ENCODE measurements around the gene GPHB5.
A peak's percentile ranks its signal among the peaks of the same experiment; 100 is the strongest.
"Not testable (repeated sequence)": the region's sequence is repeated elsewhere in the genome, so short reads cannot be mapped to it uniquely, and the experiment has no call there.

GPHB5 gene

GRCh38 chr14:63282997-63283883 is 35.5 kb downstream of the GPHB5 start:
- H3K4me3 ChIP-seq (ENCODE audit: low read depth, low read length) = no peak overlapping the region
- DNase-seq (ENCODE audit: low read depth) = no peak
- no peak for TF ChIP-seq MYC (IDR thresholded peaks at IDR 0.05; ENCODE audit: low read depth, low read length)
- TF ChIP-seq, protein P1, sequence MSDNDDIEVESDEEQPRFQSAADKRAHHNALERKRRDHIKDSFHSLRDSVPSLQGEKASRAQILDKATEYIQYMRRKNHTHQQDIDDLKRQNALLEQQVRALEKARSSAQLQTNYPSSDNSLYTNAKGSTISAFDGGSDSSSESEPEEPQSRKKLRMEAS (IDR thresholded peaks at IDR 0.05; ENCODE audit: low read depth, low read length) = no peak
- TF ChIP-seq POLR2A (IDR thresholded peaks at IDR 0.05; ENCODE audit: extremely low read depth, insufficient read length) = no peak
- TF ChIP-seq, protein P2, sequence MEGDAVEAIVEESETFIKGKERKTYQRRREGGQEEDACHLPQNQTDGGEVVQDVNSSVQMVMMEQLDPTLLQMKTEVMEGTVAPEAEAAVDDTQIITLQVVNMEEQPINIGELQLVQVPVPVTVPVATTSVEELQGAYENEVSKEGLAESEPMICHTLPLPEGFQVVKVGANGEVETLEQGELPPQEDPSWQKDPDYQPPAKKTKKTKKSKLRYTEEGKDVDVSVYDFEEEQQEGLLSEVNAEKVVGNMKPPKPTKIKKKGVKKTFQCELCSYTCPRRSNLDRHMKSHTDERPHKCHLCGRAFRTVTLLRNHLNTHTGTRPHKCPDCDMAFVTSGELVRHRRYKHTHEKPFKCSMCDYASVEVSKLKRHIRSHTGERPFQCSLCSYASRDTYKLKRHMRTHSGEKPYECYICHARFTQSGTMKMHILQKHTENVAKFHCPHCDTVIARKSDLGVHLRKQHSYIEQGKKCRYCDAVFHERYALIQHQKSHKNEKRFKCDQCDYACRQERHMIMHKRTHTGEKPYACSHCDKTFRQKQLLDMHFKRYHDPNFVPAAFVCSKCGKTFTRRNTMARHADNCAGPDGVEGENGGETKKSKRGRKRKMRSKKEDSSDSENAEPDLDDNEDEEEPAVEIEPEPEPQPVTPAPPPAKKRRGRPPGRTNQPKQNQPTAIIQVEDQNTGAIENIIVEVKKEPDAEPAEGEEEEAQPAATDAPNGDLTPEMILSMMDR (IDR thresholded peaks at IDR 0.05; ENCODE audit: low read depth, low read length) = no peak

DNA sequence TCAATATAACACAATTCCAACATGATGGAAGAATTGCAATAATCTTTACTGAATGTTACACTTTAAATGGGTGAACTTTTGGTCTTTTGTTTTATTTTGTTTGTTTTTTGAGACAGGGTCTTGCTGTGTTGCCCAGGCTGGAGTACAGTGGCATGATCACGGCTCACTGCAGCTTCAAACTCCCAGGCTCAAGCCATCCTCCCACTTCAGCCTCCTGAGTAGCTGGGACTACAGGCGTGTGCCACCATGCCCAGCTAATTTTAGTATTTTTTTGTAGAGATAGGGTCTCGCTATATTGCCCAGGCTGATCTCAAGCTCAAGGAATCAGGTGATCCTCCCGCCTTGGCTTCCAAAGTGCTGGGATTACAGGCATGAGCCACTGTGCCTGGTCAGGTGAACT is 38.8 kb downstream of the GPHB5 start:
- DNase-seq (ENCODE audit: low read depth); H3K4me3 ChIP-seq (ENCODE audit: low read depth, low read length): not testable (repeated sequence)

DNA sequence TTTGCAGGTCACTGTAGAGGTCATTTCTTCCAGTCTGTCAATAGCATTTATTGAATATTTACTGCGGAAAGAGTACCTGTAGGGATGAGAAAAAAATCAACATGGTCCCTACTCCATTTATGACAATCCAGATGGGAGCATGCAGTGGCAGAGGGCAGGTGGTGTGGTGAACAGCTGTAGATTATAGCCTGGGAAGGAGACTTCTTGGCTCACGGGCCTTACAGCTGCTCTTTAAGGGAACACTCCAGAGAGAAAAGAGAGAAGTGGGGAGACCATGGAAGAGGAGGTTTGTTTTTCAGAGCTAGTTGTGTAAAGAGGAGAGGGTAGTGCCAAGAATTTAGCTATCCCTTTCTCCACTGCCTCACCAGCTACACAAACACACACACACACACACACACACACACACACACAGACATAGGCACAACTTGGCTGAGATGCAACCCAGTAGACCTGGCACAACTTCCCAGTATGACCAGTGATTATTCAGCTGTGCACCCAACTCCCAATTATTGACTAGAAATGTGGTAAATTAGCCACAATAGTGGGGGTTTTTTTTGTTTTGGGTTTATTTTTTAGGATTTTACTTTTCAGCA is 41.0 kb downstream of the GPHB5 start:
- no peak overlapping the region for H3K4me3 ChIP-seq (ENCODE audit: low read depth, low read length)
- DNase-seq (ENCODE audit: low read depth) = no peak
- TF ChIP-seq, protein P1 (IDR thresholded peaks at IDR 0.05; ENCODE audit: low read depth, low read length) = no peak
- no peak for TF ChIP-seq POLR2A (IDR thresholded peaks at IDR 0.05; ENCODE audit: extremely low read depth, insufficient read length)
- no peak for TF ChIP-seq MYC (IDR thresholded peaks at IDR 0.05; ENCODE audit: low read depth, low read length)
- TF ChIP-seq, protein P2 (IDR thresholded peaks at IDR 0.05; ENCODE audit: low read depth, low read length) = no peak

- peak; percentile 39 for DNase-seq (ENCODE audit: low read depth)
- TF ChIP-seq, protein P1 (IDR thresholded peaks at IDR 0.05; ENCODE audit: low read depth, low read length) = no peak
- no peak for TF ChIP-seq MYC (IDR thresholded peaks at IDR 0.05; ENCODE audit: low read depth, low read length)
- TF ChIP-seq, protein P2 (IDR thresholded peaks at IDR 0.05; ENCODE audit: low read depth, low read length) = peak; percentile 57
- no peak for TF ChIP-seq POLR2A (IDR thresholded peaks at IDR 0.05; ENCODE audit: extremely low read depth, insufficient read length)
- H3K4me3 ChIP-seq (ENCODE audit: low read depth, low read length) = no peak overlapping the region
Observed at GRCh38 chr14:63276492-63277342, 42.0 kb downstream of the GPHB5 start.

GRCh38 chr14:63276016-63276415 is 42.7 kb downstream of the GPHB5 start:
- DNase-seq (ENCODE audit: low read depth) = no peak
- TF ChIP-seq POLR2A (IDR thresholded peaks at IDR 0.05; ENCODE audit: extremely low read depth, insufficient read length) (no peak), MYC (IDR thresholded peaks at IDR 0.05; ENCODE audit: low read depth, low read length) (no peak)
- TF ChIP-seq, protein P1 (IDR thresholded peaks at IDR 0.05; ENCODE audit: low read depth, low read length) = no peak
- TF ChIP-seq, protein P2 (IDR thresholded peaks at IDR 0.05; ENCODE audit: low read depth, low read length) = no peak
- H3K4me3 ChIP-seq (ENCODE audit: low read depth, low read length) = no peak overlapping the region
